CD4-positive, alpha-beta T cell treated with Interleukin-2 at 100 ng/mL for 4 hours (primary cell): Measurements from ENCODE around the gene NOL6.

Source experiments
- DNase-seq: peaks from one replicate; pipeline ENCODE4 v3.0.0-alpha.2; 2020; ENCODE audit warnings: low spot score

The NOL6 gene

GRCh38 chr9:33450621-33451146 is 23.0 kb downstream of the NOL6 start:
- no peak for DNase-seq

DNA sequence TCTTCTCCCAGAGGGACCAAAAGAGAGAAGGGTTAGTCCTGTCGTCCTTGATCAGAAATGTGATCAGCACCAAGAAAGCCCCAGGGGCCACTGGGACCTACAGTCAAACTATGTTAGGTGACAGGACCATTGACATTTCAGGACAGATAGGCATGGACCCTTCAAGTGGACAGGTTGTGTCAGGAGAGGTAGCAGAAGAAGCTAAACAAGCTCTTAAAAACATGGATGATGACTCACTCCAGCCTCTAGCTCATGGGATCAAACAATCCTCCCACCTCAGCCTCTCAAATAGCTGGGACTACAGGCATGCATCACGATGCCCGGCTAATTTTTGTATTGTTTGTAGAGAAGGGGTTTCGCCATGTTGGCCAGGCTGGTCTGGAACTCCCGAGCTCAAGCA is 24.0 kb downstream of the NOL6 start:
- DNase-seq, result no peak

DNA sequence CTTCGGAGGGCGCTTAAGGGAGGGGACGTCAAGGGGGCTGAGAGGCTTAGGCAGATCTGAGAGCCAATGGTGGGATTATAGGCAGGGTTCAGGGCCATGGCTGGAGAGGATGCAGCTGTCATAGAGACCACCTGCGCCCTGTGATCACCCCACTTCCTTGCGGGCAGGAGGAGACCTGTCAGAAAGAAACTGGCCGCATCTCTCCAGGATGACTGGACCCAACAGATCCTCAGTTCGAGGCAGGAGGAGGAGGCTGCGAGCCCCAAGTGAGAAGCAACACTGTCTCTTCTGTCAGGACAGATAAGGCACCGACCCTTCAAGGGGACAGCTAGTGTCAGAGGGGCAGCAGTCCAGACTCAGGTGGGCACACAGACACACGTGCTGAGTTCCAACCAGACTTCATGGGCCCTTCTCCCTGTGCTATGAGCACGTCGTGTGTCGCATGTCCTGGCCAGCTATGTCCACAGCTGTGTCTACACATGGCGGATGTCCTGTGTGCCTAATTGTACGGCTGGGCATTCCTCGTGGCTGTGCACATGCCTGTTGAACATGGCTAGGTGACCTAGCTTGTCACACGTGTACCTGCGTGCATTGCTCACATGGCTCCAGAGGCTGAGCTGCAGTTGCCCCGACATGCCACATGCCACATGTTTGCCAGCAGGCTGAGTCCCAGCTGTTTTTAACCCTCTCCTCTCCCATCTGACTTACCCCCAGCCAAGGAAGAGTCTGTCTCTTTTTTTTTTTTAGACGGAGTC is 25.7 kb downstream of the NOL6 start:
- DNase-seq, result no peak

DNA sequence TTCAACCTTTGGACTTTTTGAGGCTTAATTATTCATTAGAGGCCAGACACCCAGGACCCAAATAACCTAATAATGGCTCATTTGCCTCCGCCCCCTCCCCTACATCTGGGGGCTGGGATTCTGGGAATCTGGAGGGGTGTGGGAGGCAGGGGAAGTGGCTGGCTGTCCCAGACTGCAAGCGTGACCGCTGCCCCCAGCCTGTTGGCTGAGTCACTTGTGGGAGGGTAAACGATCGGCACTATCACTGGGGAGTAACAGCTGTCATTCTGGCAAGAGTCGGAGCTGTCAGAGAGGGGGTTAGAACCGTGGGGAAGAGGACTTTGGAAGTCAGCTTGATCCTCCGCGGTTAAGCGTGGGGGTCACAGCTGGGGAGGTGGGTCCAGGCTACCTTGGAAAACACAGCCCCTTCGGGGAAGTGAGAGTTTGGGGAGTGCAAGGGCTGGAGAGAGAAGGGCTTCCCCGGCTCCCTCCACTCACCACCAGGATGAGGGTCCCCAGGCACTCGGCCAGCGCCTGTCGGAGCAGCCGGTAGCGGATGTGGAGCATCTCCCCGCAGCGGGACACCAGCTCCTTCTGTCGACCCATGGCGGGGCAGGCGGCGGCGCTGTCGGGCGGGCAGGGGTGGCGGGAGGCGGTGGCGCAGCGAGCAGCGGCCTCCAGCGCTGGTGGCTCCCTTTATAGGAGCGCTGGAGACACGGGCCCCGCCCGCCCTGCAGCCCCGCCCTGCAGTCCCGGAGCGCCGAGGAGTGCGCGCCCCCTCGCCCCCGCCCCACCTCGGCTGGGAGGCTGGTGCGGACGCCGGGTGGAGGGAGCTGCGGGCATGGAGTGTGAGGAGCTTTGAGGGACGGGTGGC is 26.6 kb downstream of the NOL6 start, which contains the start of gene AQP3:
AQP3 (minus strand) TSS at position 648 of the 853 bp plus-strand sequence; CDS start at position 585, 63 bp downstream.
- DNase-seq, result peak; percentile 77

DNA sequence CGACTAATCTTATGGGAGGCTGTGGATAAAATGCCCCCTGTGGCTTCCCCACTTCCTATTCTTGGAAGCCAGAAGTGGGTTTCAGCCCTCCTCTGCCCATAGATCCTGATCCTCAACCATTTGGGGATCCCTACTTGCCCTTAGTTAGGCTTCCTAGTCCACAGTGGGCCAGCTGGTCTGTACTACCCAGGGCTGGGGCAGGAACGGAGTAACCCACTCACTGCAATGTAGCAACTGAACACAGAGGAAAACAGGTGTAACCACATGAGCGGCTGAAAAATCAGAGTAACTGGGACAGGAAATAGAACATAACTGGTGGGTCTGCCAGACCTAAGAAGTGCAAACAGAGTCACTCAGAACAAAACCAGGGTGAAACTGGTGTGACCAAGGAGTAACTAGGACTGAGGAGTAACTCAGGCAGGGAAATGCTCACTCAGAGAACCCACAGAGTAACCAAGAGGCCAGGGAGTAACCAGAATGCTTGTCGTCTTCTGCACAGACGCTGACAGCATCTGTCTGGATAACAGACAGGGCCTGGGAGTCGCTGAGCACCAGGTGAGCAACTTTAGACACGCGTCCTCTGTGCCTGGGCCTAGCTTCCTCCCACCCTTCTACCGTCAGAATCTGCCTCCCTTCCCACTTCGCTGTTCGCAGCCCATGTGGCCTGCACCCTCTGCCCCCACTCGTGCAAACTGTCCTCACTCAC is 27.3 kb downstream of the NOL6 start:
- peak; percentile 78 for DNase-seq

DNA sequence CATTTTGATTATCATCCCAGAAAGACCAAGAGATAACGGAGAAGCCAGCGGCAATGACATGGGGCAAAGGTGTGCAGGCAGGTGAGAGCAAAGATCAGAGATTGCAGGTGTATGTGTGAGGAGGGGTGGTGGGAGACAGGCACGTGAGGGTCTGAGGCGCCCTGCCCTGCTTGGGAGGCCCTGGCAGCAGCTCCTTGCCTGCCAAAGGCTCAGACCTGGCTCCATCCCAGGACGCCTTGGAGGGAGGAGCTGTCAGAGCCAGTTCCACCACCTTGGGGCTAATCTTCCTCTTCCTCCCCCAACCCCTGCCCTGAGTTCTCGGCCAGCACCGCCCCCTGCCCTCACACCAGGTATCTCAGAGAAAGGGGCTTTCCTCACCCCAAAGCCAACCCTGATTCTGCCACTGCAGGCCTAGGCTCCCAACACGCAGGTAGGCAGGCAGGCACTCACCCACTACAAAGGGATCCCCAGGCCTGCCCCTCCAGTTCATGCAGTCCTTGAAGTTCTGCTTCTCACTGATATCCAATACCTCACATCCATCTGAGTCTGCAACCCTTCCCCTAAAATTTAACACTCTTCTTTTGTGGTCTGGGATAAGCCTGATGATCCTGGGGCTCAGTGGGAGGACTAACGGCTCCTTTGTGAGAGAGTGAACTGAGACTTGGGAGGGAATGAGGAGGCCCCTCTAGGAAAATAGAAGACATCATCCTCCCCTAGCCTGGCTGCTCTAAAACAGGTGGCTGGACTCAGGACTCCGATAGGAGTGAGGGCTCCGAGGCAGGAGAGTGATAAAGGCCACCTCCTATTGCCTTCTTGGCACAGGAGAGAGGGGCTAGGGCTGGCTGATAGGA is 28.1 kb downstream of the NOL6 start:
- DNase-seq, result peak; percentile 27

DNA sequence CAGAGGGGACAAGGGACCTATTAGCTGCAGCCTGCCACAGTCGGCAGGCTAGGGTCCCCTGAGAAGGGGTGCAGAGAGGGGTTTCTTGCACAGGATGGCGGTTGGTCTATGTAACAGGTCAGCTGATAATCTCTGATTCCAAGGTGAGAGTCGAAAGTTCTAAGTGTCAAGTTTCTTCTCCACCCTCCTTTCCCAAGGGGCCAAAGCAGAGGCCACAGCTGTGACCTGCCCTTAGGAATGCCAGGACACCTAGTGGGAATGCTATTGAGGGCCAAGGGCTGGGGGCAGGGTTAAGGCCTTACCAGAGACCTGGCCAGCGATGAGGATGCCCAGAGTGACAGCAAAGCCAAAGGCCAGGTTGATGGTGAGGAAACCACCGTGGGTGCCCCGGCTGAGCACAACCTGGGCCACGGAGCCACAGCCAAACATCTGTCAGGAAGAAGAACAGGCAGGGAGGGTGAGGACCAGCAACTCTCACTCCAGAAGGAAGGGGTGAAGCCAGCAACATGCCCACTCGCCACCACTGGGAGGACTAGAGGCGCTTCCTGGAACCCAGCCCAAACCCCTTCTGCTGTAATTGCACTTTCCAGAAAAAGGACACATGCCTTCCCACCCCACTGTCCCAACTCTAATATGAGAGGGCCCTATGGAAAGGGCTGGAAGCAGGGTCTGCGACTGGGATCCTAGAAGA is 30.1 kb downstream of the NOL6 start:
- no peak for DNase-seq

- DNase-seq, result no peak
Measured at GRCh38 chr9:33443047-33443446, 30.7 kb downstream of the NOL6 start.

- no peak for DNase-seq
Measured at GRCh38 chr9:33442125-33442524, 31.6 kb downstream of the NOL6 start.

GRCh38 chr9:33440609-33441008 is 33.1 kb downstream of the NOL6 start:
- no peak for DNase-seq

- no peak for DNase-seq
Measured at GRCh38 chr9:33440204-33440603, 33.5 kb downstream of the NOL6 start.

DNA sequence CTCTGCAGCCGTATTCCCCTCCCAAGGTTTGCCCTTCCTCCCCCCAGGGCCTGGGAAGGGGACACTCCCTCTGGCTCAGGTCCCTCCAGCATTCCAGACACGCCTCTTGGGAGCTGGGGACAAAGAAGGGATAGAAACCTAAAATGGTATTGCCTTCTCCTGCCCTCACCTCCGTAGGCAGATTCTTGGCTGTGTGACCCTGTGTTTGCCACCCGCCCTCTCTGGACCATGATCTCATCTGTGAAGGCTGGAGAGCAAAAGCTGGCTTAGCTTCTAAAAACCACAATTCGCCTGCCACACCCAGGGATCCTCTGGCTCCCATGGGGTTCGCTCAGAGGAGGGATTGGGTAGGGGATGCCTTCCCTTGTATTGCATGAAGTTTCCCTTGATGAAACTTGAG is 34.0 kb downstream of the NOL6 start:
- DNase-seq, result no peak

- DNase-seq, result no peak
Measured at GRCh38 chr9:33438926-33439680, 34.6 kb downstream of the NOL6 start.

DNA sequence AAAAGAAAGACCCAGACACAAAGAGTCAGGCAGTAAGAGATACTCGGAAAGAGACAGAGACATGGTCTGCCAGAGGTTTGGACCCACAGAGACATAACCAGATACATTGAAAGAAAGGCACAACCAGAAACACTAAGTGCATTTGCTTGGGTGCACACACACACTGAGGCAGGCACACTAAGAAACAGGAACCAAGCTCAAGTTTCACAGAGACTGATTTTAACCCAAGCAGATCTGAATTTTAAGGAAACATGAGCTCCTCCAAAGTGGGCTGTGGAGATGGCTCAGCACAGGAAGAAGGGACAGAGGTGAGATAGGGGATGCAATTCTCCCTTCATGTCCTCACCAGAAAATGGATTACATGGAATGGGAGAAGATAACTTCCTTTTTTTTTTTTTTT is 35.8 kb downstream of the NOL6 start:
- no peak for DNase-seq

DNA sequence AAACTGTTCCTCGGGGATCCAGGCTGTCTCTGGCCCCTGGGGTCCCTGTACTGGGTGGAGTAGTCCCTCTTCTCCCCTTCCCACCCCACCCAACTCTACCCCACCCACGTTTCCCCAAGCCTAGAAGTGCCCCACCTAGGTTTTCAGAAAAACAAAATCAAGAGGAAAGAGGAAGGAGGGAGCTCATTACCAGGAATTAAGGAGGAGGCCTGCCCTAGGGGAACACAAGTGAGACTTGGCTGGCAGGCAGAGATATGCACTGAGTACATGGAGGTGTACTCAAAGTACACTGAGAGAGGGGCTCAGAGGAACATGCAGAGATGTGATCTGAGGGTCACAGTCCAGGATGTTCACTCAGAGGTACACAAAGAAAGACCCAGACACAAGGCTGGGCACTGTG is 36.5 kb downstream of the NOL6 start:
- no peak for DNase-seq

GRCh38 chr9:33436445-33436844 is 37.3 kb downstream of the NOL6 start:
- DNase-seq, result no peak

- DNase-seq, result no peak
Measured at GRCh38 chr9:33435821-33436277, 37.9 kb downstream of the NOL6 start.

- no peak for DNase-seq
Measured at GRCh38 chr9:33434317-33435105, 39.2 kb downstream of the NOL6 start.

DNA sequence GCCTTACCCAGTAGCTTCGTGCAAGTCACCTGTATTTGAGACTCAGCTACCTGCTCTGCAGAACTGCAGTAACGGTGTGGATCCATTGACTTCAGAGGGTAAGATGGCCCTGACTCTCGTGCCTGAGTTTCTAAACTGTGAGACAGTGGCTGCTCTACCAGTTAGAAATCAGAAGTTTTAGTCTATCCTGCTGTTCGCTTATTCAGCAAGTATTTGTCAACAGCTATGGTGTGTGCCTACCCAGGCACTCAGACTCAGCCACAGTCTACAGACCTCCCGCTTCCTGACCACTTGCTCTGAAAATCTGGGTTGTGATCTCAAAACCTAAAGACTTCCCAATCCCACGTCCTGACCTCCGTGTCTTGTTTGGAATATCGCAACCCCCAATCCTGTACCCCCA is 39.9 kb downstream of the NOL6 start:
- no peak for DNase-seq
